Neuron (in vitro differentiated cells): ENCODE data around the gene CCSER1.
A peak's percentile ranks its signal among the peaks of the same experiment; 100 is the strongest.
"Not testable (repeated sequence)": the region's sequence is repeated elsewhere in the genome, so short reads cannot be mapped to it uniquely, and the experiment has no call there.

Experiments used
- H2AFZ ChIP-seq: one replicate; pipeline ENCODE4 v1.6.1; 2013; ENCODE audit warnings: low read depth, mild to moderate bottlenecking, inconsistent platforms, low read length, moderate library complexity
- H3K27me3 ChIP-seq: one replicate; pipeline ENCODE4 v1.6.1; 2013; ENCODE audit warnings: low read length; ENCODE audit not compliant: insufficient read depth
- H3K36me3 ChIP-seq: one replicate; pipeline ENCODE4 v1.6.1; 2013; ENCODE audit warnings: low read length; ENCODE audit not compliant: insufficient read depth
- H3K4me1 ChIP-seq: one replicate; pipeline ENCODE4 v1.6.1; 2013; ENCODE audit warnings: low read length; ENCODE audit not compliant: insufficient read depth
- H3K4me3 ChIP-seq: 2 replicates; pipeline ENCODE4 v1.5.1; 2013; ENCODE audit warnings: mild to moderate bottlenecking, low read length, moderate library complexity
- H3K9me3 ChIP-seq: one replicate; pipeline ENCODE4 v1.6.1; 2013; ENCODE audit warnings: low read length

Gene CCSER1

DNA sequence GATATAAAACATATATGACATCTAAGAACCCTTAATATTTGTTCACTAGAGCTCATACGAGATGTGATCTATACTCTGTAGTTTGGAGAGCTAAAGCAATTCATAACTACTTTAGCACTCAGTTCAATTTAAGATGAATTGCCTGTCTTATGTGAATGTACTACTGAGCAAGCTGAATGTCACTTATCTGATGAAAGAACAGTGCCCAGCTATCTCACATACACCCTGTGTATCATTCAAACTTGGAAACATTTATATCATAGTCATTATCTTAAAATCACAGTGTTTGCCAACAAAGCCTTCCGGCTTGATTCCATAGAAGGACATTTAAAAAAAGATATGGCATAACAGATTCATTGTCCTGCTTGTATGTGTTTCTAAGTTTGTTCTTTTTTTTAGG is 639.6 kb downstream of the CCSER1 start:
- Histone ChIP-seq H3K9me3 (no peaks in the 10 kb centered on the region), H3K4me1 (peaks cover 6% of the 10 kb centered on the region), H3K27me3 (no peaks in the 10 kb centered on the region), H3K36me3 (no peaks in the 10 kb centered on the region), H2AFZ (no peak overlapping the region), H3K4me3 (no peak overlapping the region)

DNA sequence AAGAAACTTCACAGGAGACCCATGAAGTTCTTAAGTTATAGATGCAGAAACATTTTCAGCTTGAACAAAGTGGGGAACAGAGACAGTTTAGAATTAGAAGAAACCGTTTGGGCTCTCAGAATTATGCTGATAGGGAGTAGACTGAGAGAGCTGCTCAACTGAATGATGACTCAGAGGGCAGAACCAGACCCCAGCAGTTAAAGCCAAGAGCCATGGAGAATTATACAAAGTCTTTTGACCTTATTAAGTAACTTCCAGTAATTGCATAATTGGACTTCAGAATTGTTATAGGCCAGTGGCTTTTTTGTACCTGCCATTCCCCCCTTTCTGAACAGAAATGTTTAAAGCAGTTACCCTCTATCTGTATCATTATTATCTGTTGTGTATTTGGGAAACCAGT is 642.1 kb downstream of the CCSER1 start:
- H3K4me3 ChIP-seq, result no peak overlapping the region
- no peaks in the 10 kb centered on the region for H3K36me3 ChIP-seq
- peak overlapping the region; percentile 26 for H2AFZ ChIP-seq
- peaks cover 6% of the 10 kb centered on the region for H3K4me1 ChIP-seq
- no peaks in the 10 kb centered on the region for H3K27me3 ChIP-seq
- H3K9me3 ChIP-seq, result no peaks in the 10 kb centered on the region

DNA sequence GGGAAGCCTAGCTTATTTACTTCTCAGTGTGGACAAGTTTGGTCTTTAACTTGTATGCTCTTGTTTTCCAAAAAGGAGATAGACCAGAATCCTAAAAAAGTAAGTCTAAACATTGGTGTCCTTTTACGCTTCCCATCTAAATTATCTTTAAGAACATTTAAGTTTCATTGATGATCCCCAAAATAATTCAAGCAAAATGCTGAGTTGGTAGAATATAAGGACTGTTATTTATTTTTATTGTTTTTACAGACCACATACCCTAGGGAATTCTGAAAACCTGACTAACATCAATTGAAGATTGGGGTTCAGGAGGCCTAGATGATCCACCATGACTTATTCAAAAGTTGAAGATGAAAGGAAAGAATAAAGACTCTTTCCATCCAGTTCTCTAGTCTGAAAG is 653.0 kb downstream of the CCSER1 start:
- Histone ChIP-seq H3K4me1 (peaks cover 1% of the 10 kb centered on the region), H3K9me3 (no peaks in the 10 kb centered on the region), H3K4me3 (no peak overlapping the region), H3K27me3 (no peaks in the 10 kb centered on the region), H2AFZ (no peak overlapping the region), H3K36me3 (no peaks in the 10 kb centered on the region)

DNA sequence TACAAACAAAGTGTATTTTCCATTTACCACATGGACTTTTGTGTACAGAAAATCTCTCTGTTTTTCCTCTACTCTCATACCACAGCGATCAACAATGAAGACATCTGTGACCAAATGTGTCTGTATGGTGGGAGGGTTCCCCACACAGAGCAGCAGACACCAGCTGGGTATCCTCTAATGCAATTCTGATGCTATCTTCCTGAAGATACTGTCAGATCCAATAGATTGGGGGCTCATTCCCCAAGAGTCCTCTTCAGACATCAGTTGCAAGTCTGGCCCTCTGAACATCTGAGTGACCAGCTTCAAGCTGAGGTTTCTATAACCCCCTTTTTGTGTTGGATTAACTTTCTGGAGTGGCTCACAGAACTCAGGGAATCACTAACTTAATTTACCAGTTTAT is 659.4 kb downstream of the CCSER1 start:
- H3K27me3 ChIP-seq, result no peaks in the 10 kb centered on the region
- H3K36me3 ChIP-seq, result no peaks in the 10 kb centered on the region
- H3K4me3 ChIP-seq, result no peak overlapping the region
- no peaks in the 10 kb centered on the region for H3K9me3 ChIP-seq
- H3K4me1 ChIP-seq, result no peaks in the 10 kb centered on the region
- H2AFZ ChIP-seq, result no peak overlapping the region

DNA sequence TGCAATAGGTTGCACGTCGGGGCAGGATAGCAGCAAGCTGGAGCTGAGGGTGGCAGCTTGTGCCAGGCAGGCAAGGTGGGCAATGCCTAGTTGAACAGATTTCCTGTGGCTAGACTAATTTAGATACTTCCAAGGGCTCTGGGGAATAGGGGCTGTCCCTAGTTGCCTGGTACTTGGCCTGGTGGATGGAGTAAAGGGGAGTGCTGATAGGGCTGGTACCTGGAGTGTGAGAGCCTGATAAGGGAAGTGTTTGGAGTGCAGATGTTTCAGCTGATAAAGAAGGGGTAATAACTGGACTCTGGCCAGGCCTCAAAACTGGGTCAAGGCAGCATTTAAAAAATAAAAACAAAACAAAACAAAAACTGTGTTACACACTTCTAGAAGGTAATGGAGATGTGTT is 665.5 kb downstream of the CCSER1 start:
- H3K9me3 ChIP-seq, result no peaks in the 10 kb centered on the region
- H3K4me3 ChIP-seq, result no peak overlapping the region
- no peak overlapping the region for H2AFZ ChIP-seq
- no peaks in the 10 kb centered on the region for H3K27me3 ChIP-seq
- no peaks in the 10 kb centered on the region for H3K4me1 ChIP-seq
- no peaks in the 10 kb centered on the region for H3K36me3 ChIP-seq

DNA sequence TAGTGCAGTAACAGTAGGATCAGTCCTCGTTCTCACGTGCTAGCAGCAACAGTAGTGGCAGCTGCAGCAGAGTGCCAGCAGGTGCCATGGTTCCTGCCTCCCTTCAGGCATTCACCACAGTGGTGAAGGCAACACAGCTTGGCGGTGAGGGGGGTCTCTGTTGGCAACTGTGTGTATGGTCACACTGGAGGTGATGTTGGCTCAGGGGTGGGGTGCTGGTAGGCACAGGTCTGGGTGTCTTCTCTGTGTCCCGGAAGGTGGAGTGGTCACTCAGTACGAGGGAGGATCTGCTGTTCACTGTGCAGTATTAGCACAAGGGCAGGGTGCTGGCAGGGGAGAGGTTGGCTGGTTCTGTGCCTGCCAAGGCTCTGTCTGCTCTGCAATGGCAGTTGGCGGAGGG is 671.8 kb downstream of the CCSER1 start:
- Histone ChIP-seq H3K4me3 (no peak overlapping the region), H2AFZ (no peak overlapping the region), H3K36me3 (no peaks in the 10 kb centered on the region), H3K27me3 (no peaks in the 10 kb centered on the region), H3K9me3 (no peaks in the 10 kb centered on the region), H3K4me1 (no peaks in the 10 kb centered on the region)

DNA sequence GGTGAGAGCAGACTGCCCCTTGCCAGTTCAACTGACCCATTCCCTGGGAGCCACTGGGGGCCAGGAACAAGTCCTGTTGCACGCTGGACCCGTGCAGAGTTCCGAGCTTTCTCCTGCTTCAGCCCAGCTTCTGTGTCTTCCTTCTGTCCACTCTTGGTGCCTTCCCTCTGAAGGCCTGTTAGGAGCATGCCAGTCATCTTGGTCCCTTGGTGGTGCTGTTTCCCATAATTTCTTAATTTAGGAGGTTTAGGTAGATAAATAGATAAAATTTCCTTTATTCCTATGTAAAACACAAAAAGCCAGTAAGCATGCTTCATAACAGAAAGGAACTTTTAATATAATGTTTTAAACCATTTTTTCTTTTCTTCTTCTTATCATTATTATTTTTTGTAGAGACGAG is 672.7 kb downstream of the CCSER1 start:
- no peaks in the 10 kb centered on the region for H3K4me1 ChIP-seq
- H3K36me3 ChIP-seq, result no peaks in the 10 kb centered on the region
- H2AFZ ChIP-seq, result no peak overlapping the region
- no peak overlapping the region for H3K4me3 ChIP-seq
- no peaks in the 10 kb centered on the region for H3K9me3 ChIP-seq
- H3K27me3 ChIP-seq, result no peaks in the 10 kb centered on the region

DNA sequence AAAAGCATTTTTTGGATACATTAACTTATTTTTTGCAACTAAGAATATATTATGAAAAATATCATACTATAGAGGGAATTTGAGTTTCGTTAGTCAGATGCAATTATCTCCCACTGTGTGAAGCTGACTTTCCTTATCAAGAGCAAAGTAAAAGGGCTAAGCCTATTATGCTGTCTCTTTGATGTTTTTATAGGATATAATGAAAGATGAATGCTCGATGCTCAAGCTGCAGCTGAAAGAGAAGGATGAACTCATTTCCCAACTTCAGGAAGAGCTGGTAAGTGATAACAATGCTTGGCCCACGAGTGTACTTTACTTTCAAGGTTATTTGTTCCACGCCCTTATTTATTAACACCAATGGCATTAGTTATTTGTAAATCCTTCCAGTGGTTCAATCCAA is 688.4 kb downstream of the CCSER1 start:
- no peaks in the 10 kb centered on the region for H3K36me3 ChIP-seq
- H3K4me3 ChIP-seq, result no peak overlapping the region
- no peaks in the 10 kb centered on the region for H3K27me3 ChIP-seq
- H3K4me1 ChIP-seq, result no peaks in the 10 kb centered on the region
- no peak overlapping the region for H2AFZ ChIP-seq
- H3K9me3 ChIP-seq, result no peaks in the 10 kb centered on the region

DNA sequence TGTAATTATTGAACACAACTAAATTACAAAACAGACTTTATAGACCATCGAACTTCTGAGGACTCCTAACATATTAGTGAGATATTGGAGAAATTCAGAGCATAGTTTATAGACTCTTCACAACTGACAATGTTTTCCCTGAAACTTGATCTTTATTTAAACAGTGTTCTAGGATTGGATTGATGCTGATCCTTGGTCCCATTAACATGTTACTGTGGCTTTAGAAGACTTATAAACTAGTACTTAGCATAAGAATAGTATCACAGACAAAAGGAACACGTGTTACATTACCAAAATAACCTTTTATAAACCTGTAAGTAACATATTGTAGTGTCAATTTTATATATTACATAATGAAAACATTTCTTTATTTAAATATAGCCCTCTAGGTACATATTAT is 689.6 kb downstream of the CCSER1 start:
- Histone ChIP-seq H3K4me3 (no peak overlapping the region), H3K9me3 (no peaks in the 10 kb centered on the region), H3K27me3 (no peaks in the 10 kb centered on the region), H3K36me3 (no peaks in the 10 kb centered on the region), H2AFZ (no peak overlapping the region), H3K4me1 (no peaks in the 10 kb centered on the region)

DNA sequence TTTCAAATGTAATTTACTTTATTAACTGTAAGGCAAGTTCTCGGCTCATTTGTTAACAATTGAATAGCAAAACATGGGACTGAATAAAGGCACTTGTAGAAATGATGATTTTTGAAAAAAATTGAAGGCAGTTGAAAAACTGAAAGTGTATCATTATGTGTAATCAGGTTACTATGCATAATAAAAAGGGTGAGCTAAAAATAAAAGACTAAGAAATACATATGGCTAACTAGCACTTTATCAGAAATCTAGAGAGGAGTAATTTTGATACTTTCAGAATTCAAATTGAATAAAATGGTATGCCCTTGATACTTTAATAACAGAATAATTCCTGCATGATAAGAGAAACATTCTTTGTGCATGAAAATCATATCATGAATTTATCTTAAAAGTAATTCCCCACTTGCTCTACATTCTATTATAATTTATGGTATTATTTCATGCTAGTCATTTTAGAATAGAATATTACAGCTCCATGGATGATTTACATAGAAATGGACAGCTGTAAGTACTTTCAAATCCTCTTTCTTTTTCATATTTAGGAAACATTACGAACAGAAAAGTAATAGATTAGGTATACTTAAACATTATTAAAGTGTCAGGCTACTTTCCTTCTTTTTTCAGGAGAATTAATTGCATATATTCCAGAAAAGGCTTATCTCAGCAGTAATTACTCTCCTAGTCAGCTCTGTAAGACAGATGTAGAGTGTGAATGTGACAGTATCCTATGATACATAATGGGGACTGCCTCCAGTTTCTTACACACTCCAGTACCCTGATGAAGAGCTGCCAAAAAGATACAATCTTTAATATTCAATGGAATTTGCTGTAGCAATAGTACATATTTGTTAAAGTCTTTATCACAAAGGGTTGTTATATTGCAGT is 697.3 kb downstream of the CCSER1 start:
- Histone ChIP-seq H3K4me3 (no peak overlapping the region), H3K4me1 (no peaks in the 10 kb centered on the region), H3K27me3 (no peaks in the 10 kb centered on the region), H3K9me3 (no peaks in the 10 kb centered on the region), H2AFZ (no peak overlapping the region), H3K36me3 (no peaks in the 10 kb centered on the region)

DNA sequence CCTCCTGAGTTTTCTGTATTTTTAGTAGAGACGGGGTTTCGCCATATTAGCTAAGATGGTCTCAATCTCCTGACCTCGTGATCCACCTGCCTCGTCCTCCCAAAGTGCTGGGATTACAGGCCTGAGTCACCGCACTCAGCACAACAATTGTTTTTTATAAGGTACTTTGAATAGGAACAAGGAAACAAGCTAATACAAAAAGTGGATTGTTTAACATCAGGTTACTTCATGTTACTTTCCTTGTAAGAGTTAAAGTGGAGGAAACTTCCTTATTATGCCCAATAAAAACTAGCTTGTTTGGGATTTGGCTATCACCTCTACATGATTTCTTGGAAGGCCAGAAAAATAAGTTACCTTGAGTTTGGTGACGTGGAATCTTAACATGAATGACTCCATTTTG is 698.7 kb downstream of the CCSER1 start:
- no peaks in the 10 kb centered on the region for H3K27me3 ChIP-seq
- no peak overlapping the region for H3K4me3 ChIP-seq
- no peaks in the 10 kb centered on the region for H3K36me3 ChIP-seq
- no peaks in the 10 kb centered on the region for H3K4me1 ChIP-seq
- H3K9me3 ChIP-seq, result no peaks in the 10 kb centered on the region
- no peak overlapping the region for H2AFZ ChIP-seq

DNA sequence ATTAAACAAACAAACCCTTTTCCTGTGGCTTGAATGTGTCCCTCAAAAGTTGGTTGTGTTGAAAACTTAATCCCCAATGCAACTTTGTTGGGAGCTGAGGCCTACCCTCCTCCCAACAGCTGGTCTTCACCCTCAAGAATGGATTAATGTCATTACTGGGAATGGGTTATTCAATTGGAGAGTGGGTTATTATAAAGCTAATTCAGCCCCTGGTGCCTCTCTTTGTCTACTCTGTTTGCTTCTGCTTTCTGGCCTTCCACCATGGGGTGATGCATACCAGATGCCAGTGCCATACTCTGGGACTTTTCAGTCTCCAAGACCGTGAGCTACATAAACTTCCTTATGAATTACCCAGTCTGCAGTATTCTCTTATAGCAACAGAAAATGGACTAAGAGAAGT is 706.5 kb downstream of the CCSER1 start:
- Histone ChIP-seq H3K36me3 (no peaks in the 10 kb centered on the region), H3K4me1 (peaks cover 6% of the 10 kb centered on the region), H3K9me3 (no peaks in the 10 kb centered on the region), H3K27me3 (no peaks in the 10 kb centered on the region), H3K4me3 (no peak overlapping the region), H2AFZ (no peak overlapping the region)

DNA sequence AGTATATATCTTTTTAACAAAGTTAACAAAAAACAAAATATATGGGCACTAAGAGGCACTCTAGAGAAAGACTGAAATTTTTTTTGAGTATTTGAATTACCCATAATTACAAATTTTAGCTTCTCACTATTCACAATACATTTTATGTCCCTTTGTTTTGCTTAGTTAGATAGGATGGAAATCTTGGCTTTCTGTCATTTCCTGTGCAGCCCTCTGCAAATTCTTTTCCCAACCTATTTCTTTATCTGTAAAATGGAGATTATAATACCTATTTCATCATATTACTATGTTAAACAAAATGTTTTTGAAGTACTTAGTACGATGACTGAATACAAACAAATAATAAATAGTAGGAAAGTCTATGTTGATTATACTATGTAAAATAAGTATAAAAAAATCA is 710.0 kb downstream of the CCSER1 start:
- Histone ChIP-seq H3K4me3 (no peak overlapping the region), H3K36me3 (no peaks in the 10 kb centered on the region), H2AFZ (no peak overlapping the region), H3K4me1 (peaks cover 6% of the 10 kb centered on the region), H3K9me3 (no peaks in the 10 kb centered on the region), H3K27me3 (no peaks in the 10 kb centered on the region)

DNA sequence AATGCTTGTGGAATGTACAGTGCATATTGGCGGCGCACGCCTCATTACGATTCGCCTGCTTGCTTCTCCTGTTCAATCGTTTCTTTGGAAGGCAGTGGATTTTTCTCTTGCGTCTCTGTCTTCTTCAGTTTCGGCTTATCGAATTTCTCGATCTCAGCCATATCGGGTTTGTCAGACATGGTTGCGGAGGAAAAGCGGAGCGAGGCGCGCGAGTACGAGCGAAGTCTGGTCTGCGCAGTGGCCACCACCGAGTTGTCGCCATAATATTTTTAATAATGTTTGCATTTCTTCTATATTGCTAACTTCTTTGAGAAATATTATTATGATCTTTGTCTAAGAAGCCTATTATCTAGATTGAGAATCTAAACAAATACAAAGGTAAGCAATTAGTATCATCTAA is 711.7 kb downstream of the CCSER1 start:
- not testable (repeated sequence) for H3K27me3 ChIP-seq, H3K9me3 ChIP-seq, H3K4me3 ChIP-seq, H3K4me1 ChIP-seq, H2AFZ ChIP-seq, H3K36me3 ChIP-seq
